Islet precursor cell (in vitro differentiated cells): ENCODE measurements around the gene VEGFC.

Experiments used
- DNase-seq: peaks from one replicate; pipeline ENCODE4 v3.0.0-alpha.2; 2018

Gene VEGFC

GRCh38 chr4:176758731-176759130, 34.0 kb downstream of the VEGFC start:
- no peak for DNase-seq

GRCh38 chr4:176758323-176758722, 34.4 kb downstream of the VEGFC start:
- no peak for DNase-seq

- DNase-seq, result no peak
Observed at GRCh38 chr4:176755613-176756012, 37.1 kb downstream of the VEGFC start.

GRCh38 chr4:176755001-176755400, 37.7 kb downstream of the VEGFC start:
- DNase-seq, result no peak

- peak; percentile 57 for DNase-seq
Observed at GRCh38 chr4:176753049-176753448, 39.7 kb downstream of the VEGFC start.

GRCh38 chr4:176752191-176752749, 40.5 kb downstream of the VEGFC start:
- DNase-seq, result no peak

- no peak for DNase-seq
Observed at GRCh38 chr4:176751061-176751460, 41.7 kb downstream of the VEGFC start.

- no peak for DNase-seq
Observed at GRCh38 chr4:176746846-176747245, 45.9 kb downstream of the VEGFC start.

- DNase-seq, result no peak
Observed at GRCh38 chr4:176745902-176746301, 46.8 kb downstream of the VEGFC start.

GRCh38 chr4:176744091-176744490, 48.6 kb downstream of the VEGFC start:
- DNase-seq, result no peak

- no peak for DNase-seq
Observed at GRCh38 chr4:176742211-176742610, 50.5 kb downstream of the VEGFC start.

GRCh38 chr4:176741253-176741652, 51.5 kb downstream of the VEGFC start:
- no peak for DNase-seq

GRCh38 chr4:176735300-176735699, 57.4 kb downstream of the VEGFC start:
- no peak for DNase-seq

GRCh38 chr4:176734461-176734860, 58.3 kb downstream of the VEGFC start:
- no peak for DNase-seq

GRCh38 chr4:176729489-176729888, 63.2 kb downstream of the VEGFC start:
- no peak for DNase-seq

GRCh38 chr4:176726803-176727202, 65.9 kb downstream of the VEGFC start:
- DNase-seq, result no peak

- no peak for DNase-seq
Observed at GRCh38 chr4:176721459-176721858, 71.3 kb downstream of the VEGFC start.

- DNase-seq, result no peak
Observed at GRCh38 chr4:176718881-176719280, 73.8 kb downstream of the VEGFC start.

GRCh38 chr4:176717237-176717636, 75.5 kb downstream of the VEGFC start:
- no peak for DNase-seq

- no peak for DNase-seq
Observed at GRCh38 chr4:176709417-176709816, 83.3 kb downstream of the VEGFC start.

GRCh38 chr4:176708771-176709311, 83.9 kb downstream of the VEGFC start:
- DNase-seq, result no peak

GRCh38 chr4:176690716-176691115, 102.0 kb downstream of the VEGFC start:
- no peak for DNase-seq

- DNase-seq, result no peak
Observed at GRCh38 chr4:176680668-176681180, 112.0 kb downstream of the VEGFC start.

GRCh38 chr4:176676901-176677300, 115.8 kb downstream of the VEGFC start:
- no peak for DNase-seq

GRCh38 chr4:176675810-176676209, 116.9 kb downstream of the VEGFC start:
- no peak for DNase-seq
